PC-9 (cell line): ENCODE measurements around the gene SST.

Source experiments
- EZH2 ChIP-seq: fragments of 200-600 bp; sonication (generic); IDR thresholded peaks from 2 replicates; pipeline ENCODE4 v1.8.0; 2017; ENCODE audit warnings: antibody characterized with exemption, low read depth
- TF ChIP-seq, protein P1 (sequence below): fragments of 200-600 bp; sonication (generic); conservative IDR thresholded peaks from 2 replicates; pipeline ENCODE4 v1.6.1; 2017; ENCODE audit warnings: mixed run types, antibody characterized with exemption, mild to moderate bottlenecking, moderate library complexity

GRCh38 chr3:187719628-187720336 lies 49.6 kb upstream of the SST start:
- TF ChIP-seq, protein P1, sequence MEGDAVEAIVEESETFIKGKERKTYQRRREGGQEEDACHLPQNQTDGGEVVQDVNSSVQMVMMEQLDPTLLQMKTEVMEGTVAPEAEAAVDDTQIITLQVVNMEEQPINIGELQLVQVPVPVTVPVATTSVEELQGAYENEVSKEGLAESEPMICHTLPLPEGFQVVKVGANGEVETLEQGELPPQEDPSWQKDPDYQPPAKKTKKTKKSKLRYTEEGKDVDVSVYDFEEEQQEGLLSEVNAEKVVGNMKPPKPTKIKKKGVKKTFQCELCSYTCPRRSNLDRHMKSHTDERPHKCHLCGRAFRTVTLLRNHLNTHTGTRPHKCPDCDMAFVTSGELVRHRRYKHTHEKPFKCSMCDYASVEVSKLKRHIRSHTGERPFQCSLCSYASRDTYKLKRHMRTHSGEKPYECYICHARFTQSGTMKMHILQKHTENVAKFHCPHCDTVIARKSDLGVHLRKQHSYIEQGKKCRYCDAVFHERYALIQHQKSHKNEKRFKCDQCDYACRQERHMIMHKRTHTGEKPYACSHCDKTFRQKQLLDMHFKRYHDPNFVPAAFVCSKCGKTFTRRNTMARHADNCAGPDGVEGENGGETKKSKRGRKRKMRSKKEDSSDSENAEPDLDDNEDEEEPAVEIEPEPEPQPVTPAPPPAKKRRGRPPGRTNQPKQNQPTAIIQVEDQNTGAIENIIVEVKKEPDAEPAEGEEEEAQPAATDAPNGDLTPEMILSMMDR: no peak
- TF ChIP-seq EZH2: no peak
